GM19023 (cell line): Measurements from ENCODE around the gene AVL9.
"Not testable (repeated sequence)": the region's sequence is repeated elsewhere in the genome, so short reads cannot be mapped to it uniquely, and the experiment has no call there.

Experiments used
- ATAC-seq: cut with Tn5 transposase; IDR thresholded peaks from one replicate; pipeline ENCODE4 v1.9.1; 2021; ENCODE audit warnings: mild to moderate bottlenecking, moderate library complexity; ENCODE audit not compliant: unreplicated experiment

Gene AVL9

GRCh38 chr7:32586291-32587221 is 91.3 kb downstream of the AVL9 start:
- ATAC-seq, result no peak

- ATAC-seq, result no peak
Measured at GRCh38 chr7:32587411-32587948, 92.2 kb downstream of the AVL9 start.

GRCh38 chr7:32588657-32589056 is 93.4 kb downstream of the AVL9 start:
- peak; percentile 71 for ATAC-seq

GRCh38 chr7:32591938-32592337 is 96.6 kb downstream of the AVL9 start:
- no peak for ATAC-seq

GRCh38 chr7:32592701-32593100 is 97.4 kb downstream of the AVL9 start:
- no peak for ATAC-seq

GRCh38 chr7:32594965-32595490 is 99.7 kb downstream of the AVL9 start:
- ATAC-seq, result no peak

GRCh38 chr7:32601196-32601595 is 105.9 kb downstream of the AVL9 start:
- not testable (repeated sequence) for ATAC-seq

GRCh38 chr7:32602470-32602869 is 107.2 kb downstream of the AVL9 start:
- no peak for ATAC-seq

GRCh38 chr7:32603492-32603891 is 108.2 kb downstream of the AVL9 start:
- ATAC-seq, result not testable (repeated sequence)

GRCh38 chr7:32604047-32604446 is 108.8 kb downstream of the AVL9 start:
- not testable (repeated sequence) for ATAC-seq

GRCh38 chr7:32605032-32605431 is 109.7 kb downstream of the AVL9 start:
- no peak for ATAC-seq

- no peak for ATAC-seq
Measured at GRCh38 chr7:32609463-32609862, 114.2 kb downstream of the AVL9 start.

- ATAC-seq, result no peak
Measured at GRCh38 chr7:32611201-32612099, 116.2 kb downstream of the AVL9 start.

- no peak for ATAC-seq
Measured at GRCh38 chr7:32616625-32617024, 121.3 kb downstream of the AVL9 start.

- ATAC-seq, result no peak
Measured at GRCh38 chr7:32618470-32618869, 123.2 kb downstream of the AVL9 start.

GRCh38 chr7:32618987-32619386 is 123.7 kb downstream of the AVL9 start:
- ATAC-seq, result no peak

- ATAC-seq, result not testable (repeated sequence)
Measured at GRCh38 chr7:32619416-32619815, 124.1 kb downstream of the AVL9 start.

GRCh38 chr7:32631021-32631420 is 135.7 kb downstream of the AVL9 start:
- no peak for ATAC-seq

- not testable (repeated sequence) for ATAC-seq
Measured at GRCh38 chr7:32631590-32632497, 136.6 kb downstream of the AVL9 start.

GRCh38 chr7:32633446-32633845 is 138.2 kb downstream of the AVL9 start:
- ATAC-seq, result not testable (repeated sequence)
